NCI-H526 treated with DMSO at 0.1 percent for 48 hours (cell line): ENCODE data around the gene KRT82.
A peak's percentile ranks its signal among the peaks of the same experiment; 100 is the strongest.

Experiments used
- DNase-seq: peaks from one replicate; lab custom pipeline; 2025; lab: John Stamatoyannopoulos, UW

Gene KRT82

DNA sequence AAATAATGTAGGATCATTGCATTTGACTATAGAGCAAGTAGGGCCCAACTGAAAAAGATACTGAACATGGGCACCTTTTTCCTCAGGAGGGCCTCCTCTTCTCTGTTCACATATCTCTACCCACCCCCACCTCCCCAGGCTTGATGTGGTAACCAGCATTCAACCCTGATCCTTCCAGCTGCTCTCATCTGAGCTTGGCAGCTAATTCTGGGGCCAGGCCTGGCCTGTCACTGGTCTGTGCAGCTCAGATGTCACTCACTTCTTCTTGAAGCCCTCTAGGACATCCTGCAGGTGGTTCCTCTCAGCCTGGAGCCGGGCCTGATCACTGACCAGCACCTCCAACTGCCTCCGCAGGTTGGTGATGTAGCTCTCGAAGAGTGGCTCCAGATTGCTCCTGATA, 22.8 kb downstream of the KRT82 start:
- no peak for DNase-seq

DNA sequence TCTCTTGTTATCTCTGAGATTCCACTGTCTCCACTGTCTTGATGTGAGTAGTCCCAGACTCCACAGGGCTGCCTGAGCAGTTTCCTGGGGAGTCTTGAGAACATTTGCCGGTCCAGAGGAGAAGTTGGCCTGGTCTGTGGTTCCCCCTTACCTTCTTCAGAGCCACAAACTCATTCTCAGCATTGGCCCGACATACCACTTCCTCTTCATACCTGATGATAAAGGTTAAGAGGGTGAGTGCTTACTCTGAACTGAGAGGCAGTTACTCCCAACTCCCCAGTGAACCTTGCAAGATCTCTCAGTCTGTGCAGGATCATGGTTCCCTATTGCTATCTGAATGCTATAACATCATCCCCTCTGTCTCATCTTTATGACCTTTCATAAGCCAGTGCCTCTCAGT, 23.3 kb downstream of the KRT82 start:
- no peak for DNase-seq

DNA sequence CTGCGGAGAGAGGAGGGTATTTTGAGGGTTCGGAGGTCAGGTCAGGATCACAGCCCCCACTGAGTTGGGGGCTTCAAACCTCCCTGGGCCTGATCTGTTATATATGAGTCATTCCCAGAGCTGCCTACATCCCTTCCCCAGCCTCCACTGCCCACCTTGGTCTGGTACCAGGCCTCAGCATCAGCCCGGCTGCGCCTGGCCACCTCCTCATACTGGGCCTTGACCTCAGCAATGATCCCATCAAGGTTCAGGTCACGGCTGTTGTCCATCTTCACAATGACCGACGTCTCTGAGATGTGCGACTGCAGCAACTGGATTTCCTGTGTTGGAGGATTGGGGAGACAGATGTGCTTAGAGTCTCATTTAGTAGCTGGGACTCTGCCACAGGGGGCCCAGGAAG, 24.9 kb downstream of the KRT82 start:
- no peak for DNase-seq

DNA sequence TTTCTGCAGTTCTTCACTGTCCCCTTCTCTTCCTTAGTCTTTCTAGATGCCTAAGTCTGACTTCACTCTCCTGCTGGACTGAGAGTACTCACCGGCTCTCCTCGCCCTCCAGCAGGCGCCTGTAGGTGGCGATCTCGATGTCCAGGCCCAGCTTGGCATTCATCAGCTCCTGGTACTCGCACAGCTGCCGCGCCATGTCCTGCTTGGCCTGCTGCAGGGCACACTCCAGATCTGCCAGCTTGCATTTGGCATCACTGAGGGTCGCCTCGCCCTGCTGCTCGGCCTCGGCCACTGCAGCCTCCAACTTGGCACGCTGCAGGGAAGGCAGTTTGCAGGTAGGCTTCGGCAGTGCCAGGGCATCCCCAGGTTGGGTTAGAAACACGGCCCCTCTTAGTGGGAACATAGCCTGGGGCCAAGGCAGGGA, 25.9 kb downstream of the KRT82 start:
- DNase-seq: no peak

DNA sequence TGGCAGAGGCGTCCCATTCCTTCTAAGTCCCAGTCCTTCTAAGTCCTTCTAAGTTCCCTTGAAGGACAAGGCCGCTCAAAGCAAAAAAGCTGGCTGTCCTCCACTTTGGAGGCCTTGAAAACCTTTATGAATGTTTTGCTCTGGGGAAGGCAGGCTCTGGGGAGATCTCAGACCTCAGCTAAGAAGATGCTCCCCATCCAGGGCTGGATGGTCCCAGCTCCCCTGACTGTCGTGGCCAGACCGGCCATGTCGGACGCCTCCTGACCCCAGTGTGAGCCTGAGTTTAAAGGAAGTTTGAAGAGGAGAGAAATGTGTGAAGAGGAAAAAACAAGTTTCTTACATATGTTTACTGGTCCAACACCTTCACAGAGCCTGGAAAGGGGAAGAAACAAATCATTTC, 26.6 kb downstream of the KRT82 start:
- no peak for DNase-seq

DNA sequence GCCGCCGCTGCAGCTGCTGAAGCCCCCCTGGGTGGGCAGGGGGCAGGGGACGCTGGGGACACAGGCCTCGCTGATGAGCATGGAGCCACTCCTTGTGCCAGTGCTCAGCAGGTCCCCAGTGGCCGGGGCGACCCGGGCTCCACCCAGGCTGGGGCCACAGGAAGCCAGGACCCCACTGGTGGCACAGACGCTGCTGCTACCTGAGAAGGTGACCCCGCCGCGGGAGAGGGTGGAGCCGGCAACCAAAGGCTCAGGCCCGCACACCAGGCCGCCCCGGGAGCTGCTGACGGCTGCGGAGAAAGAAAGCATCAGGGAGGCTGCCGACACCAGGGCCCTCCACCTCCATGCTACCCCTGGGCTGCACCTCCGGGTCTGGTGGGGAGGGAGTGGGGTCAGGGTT, 28.0 kb downstream of the KRT82 start:
- DNase-seq: no peak

DNA sequence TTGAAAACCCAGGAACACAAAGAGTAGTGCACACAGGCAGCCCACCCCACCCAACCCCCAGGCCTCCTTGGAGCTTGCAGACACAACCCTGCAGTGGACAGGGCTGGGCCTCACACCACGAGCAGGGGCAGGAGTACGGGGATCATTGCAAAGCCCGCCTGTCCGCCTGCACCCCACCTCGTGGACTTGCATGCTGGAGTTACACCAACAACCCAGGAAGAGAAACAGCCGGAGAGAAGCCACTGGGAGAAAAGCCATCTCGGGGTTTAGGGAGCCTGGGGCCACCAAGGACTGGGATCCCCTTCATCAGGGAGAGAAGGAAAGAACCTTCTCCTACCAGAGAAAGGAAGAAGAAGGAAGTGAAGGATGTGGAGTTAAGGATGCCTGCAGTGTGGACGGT, 28.9 kb downstream of the KRT82 start:
- no peak for DNase-seq

DNA sequence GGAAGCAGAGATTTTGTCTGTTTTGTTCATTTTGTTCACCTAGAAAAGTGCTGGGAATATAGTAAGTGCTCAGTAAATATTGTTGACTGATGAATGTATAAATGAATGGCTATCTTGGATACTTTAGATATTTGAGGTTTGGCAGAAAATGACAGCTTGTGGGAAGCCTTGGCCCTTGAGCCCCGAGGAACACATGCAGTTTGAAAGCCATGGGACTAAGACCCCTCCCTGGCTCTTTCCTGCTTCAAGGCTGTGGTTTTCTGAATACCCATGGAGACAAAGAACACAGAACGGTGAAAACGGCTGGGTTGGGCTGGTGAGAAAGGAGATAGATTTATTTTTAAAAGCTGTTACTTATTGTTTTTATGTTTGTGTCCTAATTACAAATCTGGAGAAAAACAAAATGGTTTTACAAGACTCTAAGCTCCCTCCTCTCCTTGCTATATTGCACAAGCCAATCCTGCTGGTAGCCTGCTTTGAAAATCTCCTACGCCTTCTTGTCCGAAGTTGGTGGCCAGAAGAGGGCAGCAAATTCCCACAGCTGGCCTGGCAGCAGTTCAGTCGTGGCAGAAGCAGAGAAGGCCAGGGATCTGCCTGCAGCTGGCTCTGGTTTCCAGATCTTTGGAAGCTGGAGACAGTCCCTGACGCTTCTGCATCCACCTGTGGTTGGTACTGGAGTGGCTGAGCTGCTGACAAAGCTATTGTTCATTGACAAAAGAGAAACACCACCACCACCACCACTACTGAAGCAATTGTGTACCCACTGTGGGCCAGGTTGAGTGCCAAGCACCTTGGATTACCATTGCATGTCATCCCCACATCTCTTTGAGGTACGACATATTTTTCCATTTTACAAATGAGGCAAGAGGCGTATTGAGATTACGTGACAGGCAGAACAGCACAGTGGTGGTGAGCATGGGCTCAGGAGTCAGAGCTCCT, 33.6 kb downstream of the KRT82 start:
- DNase-seq: peak; percentile 45

DNA sequence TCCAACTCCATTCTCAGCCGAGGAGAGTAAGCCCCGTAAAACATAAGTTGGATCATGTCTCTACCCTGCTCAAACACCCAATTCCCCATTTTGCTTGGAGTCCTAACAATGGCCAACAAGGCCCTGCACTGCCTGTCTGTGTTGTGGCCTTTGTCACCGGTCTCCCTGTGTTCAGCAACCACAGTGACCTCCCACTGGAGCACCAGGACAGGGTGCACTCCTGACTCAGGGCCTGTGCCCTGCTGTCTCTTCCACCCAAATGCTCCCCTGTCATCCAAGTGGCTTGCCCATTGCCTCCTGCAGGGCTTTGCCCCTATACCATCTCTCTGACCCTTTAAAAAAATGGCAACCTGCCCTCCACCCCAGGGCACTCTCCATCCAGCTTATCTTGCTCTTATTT, 34.4 kb downstream of the KRT82 start:
- no peak for DNase-seq

DNA sequence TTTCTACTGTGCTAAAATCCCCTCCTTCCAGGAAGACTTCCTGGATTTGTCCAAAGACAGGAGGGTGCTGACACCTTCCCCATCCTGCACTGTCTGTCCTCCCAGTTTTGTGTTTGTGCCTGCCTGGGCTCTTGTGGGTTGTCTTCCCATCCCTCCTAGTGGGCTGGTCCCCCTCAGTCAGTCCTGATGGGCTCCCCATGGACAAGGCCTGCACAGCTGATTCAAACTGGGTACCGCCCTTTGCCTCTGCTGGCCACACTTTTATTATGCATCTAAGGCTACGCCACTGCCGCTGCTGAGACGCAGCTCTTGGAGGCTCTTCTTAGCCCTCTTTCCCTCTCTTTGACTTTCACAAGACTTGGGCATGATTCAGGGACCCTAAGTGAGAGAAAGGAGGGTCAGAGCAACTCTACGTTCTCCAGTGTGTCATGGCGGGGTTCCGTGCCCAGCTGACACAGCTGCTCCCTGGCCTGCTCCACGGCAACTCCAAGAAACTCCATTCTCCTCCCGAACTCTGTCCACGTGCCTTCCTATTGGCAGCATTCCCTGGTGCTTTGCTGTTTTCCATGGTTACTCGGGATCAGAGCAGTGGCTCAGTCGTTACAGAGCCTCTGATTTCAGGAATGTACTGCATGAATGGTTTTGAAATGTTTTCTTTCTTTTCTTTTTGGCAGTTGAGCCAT, 35.1 kb downstream of the KRT82 start:
- DNase-seq: no peak

DNA sequence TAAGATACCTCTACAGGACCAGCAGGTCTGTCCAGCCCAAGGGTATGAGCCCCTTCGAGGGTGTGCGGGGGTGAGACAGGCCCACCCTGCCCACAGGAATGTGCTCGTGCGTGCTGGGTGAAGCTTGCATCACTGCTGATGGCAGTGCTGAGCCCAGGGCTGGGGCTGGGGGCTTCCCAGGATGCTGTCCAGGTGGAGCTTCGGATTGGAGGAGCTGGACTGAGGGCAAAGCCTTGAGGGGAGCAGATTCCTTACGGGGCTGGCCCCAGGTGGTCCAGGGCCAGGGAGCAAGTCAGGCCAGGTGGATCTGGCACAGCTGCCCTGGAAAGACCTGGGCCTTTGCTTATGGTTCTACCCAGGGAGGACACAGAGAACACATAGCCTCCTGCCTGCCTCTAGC, 36.3 kb downstream of the KRT82 start:
- DNase-seq: no peak

DNA sequence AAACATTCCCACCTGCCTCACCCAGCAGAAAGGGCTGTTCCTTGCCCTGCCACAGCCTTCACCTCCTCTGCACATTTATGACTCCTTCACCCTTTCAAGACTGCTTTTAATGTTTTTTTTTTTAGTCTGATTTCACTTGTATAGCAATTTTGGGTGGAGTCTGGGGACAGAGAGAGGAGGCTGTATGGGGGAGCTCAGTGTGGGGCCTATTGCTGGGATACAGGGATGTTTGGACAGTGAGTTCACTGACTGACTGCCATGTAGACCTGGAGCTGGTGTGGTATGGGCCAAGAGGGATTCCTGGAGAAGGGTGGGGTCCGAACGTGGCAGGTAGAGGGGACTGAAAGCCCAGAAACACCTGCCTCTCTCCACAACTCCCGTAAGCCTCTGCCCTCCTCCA, 36.9 kb downstream of the KRT82 start:
- no peak for DNase-seq

DNA sequence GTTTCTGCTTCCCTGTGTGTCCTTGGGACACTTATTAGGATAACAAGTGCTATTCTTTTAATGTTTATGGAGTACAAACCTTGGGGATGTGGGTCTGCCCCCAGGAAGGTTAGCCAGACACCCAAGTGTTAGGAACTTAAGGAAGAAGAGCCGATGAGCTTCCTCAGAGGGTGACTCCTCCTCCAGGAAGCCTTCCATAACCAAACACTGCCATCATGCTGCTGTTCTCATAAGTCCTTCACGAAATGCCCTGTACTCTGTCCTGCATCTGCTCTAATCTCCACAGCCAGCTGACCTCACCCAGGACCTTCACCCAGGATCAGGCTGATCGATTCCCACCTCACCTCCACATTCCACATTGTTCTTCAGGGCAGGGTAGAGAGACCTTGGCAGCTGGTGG, 37.6 kb downstream of the KRT82 start:
- DNase-seq: no peak

DNA sequence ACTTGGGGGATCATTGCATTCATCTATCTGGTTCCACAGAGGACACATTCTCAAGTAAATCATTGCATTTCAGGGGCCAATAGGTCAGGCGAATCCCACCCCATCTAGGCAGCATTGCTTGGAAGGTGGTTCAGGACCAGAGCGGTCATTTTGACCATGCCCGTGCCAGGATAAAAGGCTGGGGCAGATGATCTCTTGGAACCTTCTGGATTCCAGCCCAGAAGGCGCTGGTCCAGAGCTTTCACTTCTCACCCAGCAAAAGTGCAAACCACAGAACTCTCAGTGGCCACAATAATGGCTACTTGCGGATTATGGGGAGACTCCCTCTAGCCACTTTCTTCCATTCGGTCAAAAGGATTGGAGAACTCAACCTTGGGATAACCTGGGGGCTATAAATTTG, 38.3 kb downstream of the KRT82 start:
- no peak for DNase-seq

DNA sequence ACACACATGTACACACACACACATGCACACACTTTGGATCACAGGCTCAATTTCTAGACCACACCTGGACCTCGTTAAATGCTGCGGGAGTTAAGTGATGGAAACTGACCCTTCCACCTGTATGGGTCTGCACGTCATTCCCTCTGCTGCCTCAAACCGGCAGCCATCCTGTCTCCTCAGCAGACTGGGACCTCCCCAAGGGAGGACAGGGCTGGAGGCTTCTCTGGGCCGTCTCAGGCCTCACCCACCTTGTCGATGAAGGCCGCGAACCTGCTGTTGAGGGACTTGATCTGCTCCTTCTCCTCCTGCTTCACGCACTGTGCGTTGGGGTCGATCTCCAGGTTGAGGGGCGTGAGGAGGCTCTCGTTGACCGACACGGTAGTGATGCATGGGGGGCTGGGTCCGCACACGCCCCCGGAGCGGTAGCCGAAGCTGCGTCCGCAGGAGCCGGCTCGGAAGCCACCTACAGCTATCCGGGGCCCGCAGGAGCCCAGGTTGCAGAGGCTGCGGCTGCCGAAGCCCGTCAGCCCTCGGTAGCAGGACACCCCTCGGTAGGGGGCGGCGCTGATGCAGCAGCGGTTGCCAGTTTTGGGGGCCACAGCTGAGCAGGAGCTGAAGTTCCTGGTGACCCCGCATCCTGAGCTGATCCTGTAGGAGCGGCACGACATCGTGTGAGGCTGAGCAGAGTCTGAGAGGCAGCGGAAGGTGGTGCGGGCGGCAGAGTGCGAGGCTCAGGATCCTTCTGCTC, 39.2 kb downstream of the KRT82 start, which contains the start of gene KRT85:
TSS of gene KRT85 (minus strand) at position 744 of the 748 bp plus-strand sequence. CDS start at position 668, 76 bp downstream.
- DNase-seq: no peak

DNA sequence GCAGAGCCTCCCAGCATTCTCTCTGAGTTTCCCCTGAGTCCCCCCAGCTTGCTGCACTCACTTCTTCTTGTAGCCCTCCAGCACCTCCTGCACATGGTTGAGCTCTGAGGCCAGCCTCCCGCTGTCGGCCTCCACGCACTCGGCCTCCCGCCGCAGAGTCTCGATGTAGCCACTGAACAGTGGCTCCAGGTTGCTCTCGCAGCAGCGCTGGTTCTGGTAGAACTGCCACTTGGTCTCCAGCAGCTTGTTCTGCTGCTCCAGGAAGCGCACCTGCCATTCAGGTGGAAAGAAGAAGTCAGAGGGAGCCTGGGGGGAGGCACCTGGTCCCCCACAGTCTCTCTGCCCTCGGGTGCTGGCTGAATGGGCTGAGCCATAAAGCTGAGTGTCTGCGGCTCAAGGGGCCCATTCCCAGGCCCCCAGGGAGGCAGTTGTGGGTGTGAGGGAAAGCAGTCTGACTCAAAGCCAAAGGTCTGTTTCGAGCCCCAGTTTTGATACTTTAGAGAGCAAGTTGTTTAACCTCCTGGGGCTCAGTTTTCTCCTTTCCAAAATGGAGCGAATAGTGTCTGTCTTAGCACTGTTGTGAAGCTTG, 41.1 kb downstream of the KRT82 start:
- no peak for DNase-seq

DNA sequence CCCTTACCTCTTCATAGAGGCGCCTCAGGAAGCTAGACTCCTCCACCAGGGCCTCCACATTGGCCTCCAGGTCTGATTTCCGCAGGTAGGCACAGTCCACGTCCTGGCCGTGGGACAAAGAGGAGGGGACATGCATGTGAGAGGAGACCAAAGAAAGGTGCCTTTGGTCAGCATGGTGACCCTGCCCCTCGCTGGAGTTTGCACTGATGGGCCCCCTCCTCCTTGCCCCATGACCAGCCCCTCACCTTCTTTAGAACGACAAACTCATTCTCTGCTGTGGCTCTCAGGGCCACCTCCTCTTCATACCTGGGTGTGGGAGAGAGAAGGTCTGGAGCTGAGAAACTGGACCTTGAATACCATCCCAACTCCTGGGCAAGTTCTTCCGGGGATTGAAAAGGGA, 42.1 kb downstream of the KRT82 start:
- DNase-seq: no peak

DNA sequence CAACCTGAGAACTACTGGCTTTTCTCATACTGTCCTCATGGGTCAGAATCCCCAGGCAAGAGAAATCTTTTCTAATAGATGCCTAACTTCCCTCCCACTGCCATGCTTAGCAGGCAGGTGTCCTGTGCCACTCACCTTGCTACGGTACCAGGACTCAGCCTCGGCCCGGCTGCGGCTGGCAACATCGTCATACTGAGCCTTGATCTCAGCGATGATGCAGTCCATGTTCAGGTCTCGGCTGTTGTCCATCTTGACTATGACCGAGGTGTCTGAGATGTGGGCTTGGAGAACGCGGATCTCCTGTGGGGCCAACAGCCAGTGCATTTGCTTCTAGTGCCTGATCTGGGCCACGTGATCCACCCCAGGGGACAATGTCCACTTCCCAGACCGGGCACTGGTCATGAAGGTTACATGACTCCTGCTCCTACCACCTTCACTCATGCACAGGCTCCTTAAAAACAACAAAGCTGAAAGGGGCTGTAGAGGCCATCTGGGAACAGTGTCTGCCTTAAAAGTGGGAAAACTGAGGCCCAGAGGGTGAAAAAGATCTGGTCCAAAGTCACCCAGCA, 42.9 kb downstream of the KRT82 start:
- no peak for DNase-seq

DNA sequence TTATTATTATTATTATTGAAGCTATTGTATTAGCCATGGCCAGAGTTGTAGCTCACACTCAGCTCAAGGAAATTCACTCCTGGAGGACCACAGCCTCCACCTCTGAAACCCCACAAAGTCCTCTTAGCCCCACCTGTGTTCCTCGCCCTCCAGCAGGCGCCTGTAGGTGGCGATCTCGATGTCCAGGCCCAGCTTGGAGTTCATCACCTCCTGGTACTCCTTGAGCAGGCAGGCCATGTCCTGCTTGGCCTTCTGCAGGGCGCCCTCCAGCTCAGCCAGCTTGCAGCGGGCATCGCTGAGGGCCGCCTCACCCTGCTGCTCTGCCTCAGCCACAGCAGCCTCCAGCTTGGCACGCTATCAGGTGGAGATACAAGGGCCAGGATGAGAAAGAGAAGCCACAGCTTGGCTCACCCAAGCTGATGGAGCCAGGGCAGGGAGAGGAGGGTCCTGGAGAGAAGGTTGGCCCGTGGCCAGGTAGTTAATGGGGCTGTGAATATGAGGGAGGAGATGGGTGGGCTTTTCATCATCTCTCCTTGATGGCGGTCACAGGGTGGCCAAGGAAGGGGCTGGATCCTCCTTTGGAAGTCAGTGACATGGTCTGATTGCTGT, 43.9 kb downstream of the KRT82 start:
- no peak for DNase-seq

DNA sequence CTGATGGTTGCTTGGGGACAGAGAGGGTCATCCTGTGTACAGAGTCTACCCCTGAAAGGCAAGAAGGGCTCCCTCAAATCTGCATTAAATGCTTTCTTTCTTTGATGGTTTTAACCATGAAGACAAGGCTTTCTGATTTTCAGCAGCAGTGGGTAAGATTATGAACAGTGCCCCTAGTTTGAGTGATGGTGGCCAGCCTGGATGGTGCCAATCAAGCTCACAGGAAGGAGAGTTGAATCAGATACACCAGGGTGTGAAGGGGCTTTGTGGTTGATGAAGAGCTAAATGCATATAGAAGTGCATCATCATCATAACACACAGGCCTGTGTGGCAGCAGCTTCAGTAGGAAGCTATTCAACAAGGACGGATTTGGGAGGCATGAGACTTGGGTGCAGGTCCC, 44.6 kb downstream of the KRT82 start:
- no peak for DNase-seq

DNA sequence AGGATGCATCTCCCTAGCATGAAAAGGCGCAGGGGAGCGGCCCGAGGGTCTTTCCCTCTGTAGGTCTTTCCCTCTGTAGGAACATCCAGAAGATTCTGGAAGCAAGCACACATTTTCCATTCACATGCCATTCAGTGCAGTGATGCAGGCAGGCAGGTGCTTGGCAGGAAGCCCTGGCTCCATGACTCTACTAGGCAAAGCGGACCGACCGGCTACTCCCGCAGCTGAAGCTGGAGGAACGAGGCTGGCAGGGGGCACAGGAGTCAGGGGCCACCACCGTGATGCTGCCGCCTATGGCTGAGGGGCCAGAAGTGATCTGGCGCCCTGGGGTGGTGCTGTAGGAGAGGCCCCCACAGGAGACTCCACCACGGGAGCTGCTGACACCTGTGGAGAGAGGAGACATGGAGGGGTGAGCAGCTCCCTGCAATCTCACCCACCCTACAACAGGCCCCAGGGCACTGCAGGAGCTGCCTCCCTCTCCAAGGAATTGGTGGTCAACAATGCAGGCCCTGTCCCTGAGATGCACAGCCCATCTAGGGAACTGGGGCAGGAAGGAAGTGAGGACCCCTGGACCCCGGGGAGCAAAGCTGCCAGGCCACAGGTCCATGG, 45.4 kb downstream of the KRT82 start:
- DNase-seq: no peak
